Right hindlimb (tissue), 1 donor: Measurements from ENCODE around the gene FRG2B.
"Not testable (repeated sequence)": the region's sequence is repeated elsewhere in the genome, so short reads cannot be mapped to it uniquely, and the experiment has no call there.

Experiments
- DNase-seq: peaks from one replicate; pipeline ENCODE4 v3.0.0-alpha.2; 2018

Gene FRG2B

GRCh38 chr10:133592716-133593115 lies 33.9 kb downstream of the FRG2B start:
- no peak for DNase-seq

- DNase-seq, result no peak
These were observed 35.6 kb downstream of the FRG2B start for GRCh38 chr10:133590970-133591359.

- DNase-seq, result no peak
These were observed 36.2 kb downstream of the FRG2B start for GRCh38 chr10:133590226-133590969.

GRCh38 chr10:133577037-133577436 lies 49.6 kb downstream of the FRG2B start:
- DNase-seq, result not testable (repeated sequence)
